Stomach (tissue), 9 donors: ENCODE data around the gene PKHD1. TPM values are rescaled to one million over a fixed set of nuclear protein-coding genes. Genes with fewer than 3 reads are reported as not detected.

Source experiments
- DNase-seq, 2 donors: peaks; one replicate each; pipeline versions ENCODE4 v3.0.0 to v3.0.0-alpha.2; 2013 to 2019
- H3K27ac ChIP-seq, 5 donors: fragments of 200-600 bp in 4 of 5; sonication (generic) in 4 of 5; one replicate each; pipeline ENCODE4 v1.5.1; 2013 to 2019; ENCODE audit warnings: mild to moderate bottlenecking in 1 of 5, moderate library complexity in 1 of 5
- H3K27me3 ChIP-seq, 3 donors: fragments of 200-600 bp; sonication (generic); one replicate each; pipeline ENCODE4 v1.5.1; 2017 to 2019; ENCODE audit warnings: mixed run types in 1 of 3
- H3K36me3 ChIP-seq, 4 donors: fragments of 200-600 bp; sonication (generic); 1 replicate in 3 of 4; 2 replicates in 1 of 4; pipeline ENCODE4 v1.5.1; 2016 to 2019
- H3K4me1 ChIP-seq, 4 donors: fragments of 200-600 bp; sonication (generic); one replicate each; pipeline ENCODE4 v1.5.1; 2016 to 2019
- H3K4me3 ChIP-seq, 4 donors: fragments of 200-600 bp; sonication (generic) in 3 of 4; one replicate each; pipeline ENCODE4 v1.5.1; 2016 to 2019; ENCODE audit warnings: mild to moderate bottlenecking in 1 of 4
- H3K9me3 ChIP-seq, 4 donors: fragments of 200-600 bp; sonication (generic); one replicate each; pipeline ENCODE4 v1.5.1; 2016 to 2019
- EP300 ChIP-seq: sonication (generic); formaldehyde crosslinking; IDR thresholded peaks from one replicate; pipeline ENCODE4 v1.6.1; 2017; ENCODE audit warnings: antibody characterized with exemption
- POLR2A ChIP-seq, 4 donors: fragments of 450-650 bp; IDR thresholded peaks; one replicate each; pipeline ENCODE4 v1.6.1; 2016; ENCODE audit warnings: antibody characterized with exemption in 4 of 4, control low read depth in 2 of 4, mild to moderate bottlenecking in 1 of 4, moderate library complexity in 1 of 4
- POLR2AphosphoS5 ChIP-seq, 3 donors: sonication (generic); formaldehyde crosslinking; IDR thresholded peaks; one replicate each; pipeline ENCODE4 v1.6.1; 2016; ENCODE audit warnings: antibody characterized with exemption in 3 of 3
- WGBS, 5 donors: extraction: QIAGEN DNeasy Blood & Tissue Kit in 3 of 5; methylation state at CpG; one replicate each; pipeline versions ENCODE4 v1.1.5 to v1.1.7; 2013 to 2018; 5-methylcytosine and 5-hydroxymethylcytosine counted together
- intact Hi-C: fragments of 100-400 bp; cut with DNase I; formaldehyde crosslinking; loops from one replicate; pipeline ENCODE4 v1.15.1; 2023; ENCODE audit warnings: low total_unique reads
- polyA plus RNA-seq, 3 donors: library from polyadenylated mRNA; stranded (reverse); fragments of 200-250 nt; gene quantifications; one replicate each; pipeline ENCODE4 v1.2.3, GENCODE V29; 2013
- total RNA-seq, 5 donors: library from RNA; depleted of rRNA; stranded (reverse); fragments of >200 nt; gene quantifications; one replicate each; pipeline versions ENCODE4 v1.1.0 to v1.2.3, GENCODE V29; 2014 to 2016
- TF ChIP-seq, protein P1 (sequence below), 7 experiments: fragments of 450-650 bp in 4 of 7; fragments of 200-600 bp in 3 of 7; sonication (generic) in 3 of 7; IDR thresholded peaks; one replicate each; pipeline ENCODE4 v1.5.1; 2016 to 2019; ENCODE audit warnings: antibody characterized with exemption in 7 of 7, control low read depth in 2 of 7, mild to moderate bottlenecking in 1 of 7
- donor health status: healthy with polysubstance abuse.
- donor health status: Bipolar disorder and iron deficiency.
- donor health status: healthy.

The PKHD1 gene
- total and polyA plus RNA-seq, 8 donors, result 0.19 to 19.2 (median 4.6) TPM; not detected in 2

DNA sequence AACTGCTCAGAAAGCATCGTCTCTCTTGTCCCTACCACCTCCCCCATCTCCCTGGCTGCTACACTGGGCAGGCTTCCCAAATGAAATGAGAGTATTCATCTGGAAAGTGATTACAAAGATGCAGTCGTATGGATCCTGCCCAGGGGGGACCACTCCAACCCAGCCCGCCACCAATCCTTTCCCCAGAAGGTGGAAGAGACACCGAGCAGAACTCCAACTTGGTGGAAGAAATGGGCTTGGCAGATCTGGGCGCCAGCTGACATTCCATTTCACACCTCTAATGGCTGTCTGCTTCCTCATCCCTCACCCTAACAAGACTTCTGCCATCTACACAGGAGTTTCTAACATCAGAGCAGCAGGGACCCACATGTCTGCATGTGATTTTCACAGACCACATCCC is 12.7 kb downstream of the PKHD1 start:
- WGBS, 5 donors, result 77 to 92% (median 85%) methylated on average over 5 of the region's 5 CpGs
- TF ChIP-seq, protein P1, sequence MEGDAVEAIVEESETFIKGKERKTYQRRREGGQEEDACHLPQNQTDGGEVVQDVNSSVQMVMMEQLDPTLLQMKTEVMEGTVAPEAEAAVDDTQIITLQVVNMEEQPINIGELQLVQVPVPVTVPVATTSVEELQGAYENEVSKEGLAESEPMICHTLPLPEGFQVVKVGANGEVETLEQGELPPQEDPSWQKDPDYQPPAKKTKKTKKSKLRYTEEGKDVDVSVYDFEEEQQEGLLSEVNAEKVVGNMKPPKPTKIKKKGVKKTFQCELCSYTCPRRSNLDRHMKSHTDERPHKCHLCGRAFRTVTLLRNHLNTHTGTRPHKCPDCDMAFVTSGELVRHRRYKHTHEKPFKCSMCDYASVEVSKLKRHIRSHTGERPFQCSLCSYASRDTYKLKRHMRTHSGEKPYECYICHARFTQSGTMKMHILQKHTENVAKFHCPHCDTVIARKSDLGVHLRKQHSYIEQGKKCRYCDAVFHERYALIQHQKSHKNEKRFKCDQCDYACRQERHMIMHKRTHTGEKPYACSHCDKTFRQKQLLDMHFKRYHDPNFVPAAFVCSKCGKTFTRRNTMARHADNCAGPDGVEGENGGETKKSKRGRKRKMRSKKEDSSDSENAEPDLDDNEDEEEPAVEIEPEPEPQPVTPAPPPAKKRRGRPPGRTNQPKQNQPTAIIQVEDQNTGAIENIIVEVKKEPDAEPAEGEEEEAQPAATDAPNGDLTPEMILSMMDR (IDR thresholded peaks at IDR 0.05), result no peak
- TF ChIP-seq POLR2AphosphoS5 (IDR thresholded peaks at IDR 0.05), result no peak
- TF ChIP-seq EP300, result no peak
- no peak for TF ChIP-seq POLR2A (IDR thresholded peaks at IDR 0.05)
- H3K27ac ChIP-seq, result no peak overlapping the region
- no peak for DNase-seq
- no peak overlapping the region for H3K4me3 ChIP-seq
- H3K4me1 ChIP-seq, result no peaks in the 10 kb centered on the region
- intact Hi-C loops, result no loop called here
- H3K36me3 ChIP-seq, result no peaks in the 10 kb centered on the region
- no peaks in the 10 kb centered on the region for H3K27me3 ChIP-seq
- H3K9me3 ChIP-seq, result no peaks in the 10 kb centered on the region

DNA sequence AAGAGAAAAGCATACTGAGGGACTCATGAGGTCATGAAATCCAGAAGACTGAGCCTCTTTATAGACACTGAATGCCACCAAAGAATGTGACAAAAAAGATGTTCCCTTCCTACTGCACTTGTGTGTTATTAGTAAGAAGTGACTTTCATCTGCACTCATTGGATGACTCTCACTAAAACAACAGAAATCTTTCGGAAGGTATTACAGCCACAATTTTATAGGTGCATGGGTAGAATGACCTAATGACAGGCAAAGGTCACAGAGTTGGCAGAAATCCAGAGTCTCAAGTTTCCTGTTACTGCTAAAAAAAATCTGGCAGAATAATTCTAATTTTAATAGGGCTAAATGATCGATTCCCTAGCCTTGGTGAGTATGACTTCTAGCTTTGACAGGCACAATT is 13.3 kb downstream of the PKHD1 start:
- Histone ChIP-seq H3K4me1 (no peaks in the 10 kb centered on the region), H3K4me3 (no peak overlapping the region), H3K36me3 (no peaks in the 10 kb centered on the region), H3K27ac (no peak overlapping the region), H3K27me3 (no peaks in the 10 kb centered on the region), H3K9me3 (no peaks in the 10 kb centered on the region)
- intact Hi-C loops, result no loop called here
- 70 to 90% (median 80%) methylated on average over 2 of the region's 2 CpGs for WGBS, 5 donors
- DNase-seq, result no peak
- TF ChIP-seq POLR2A (IDR thresholded peaks at IDR 0.05) (no peak), EP300 (no peak)
- TF ChIP-seq, protein P1 (IDR thresholded peaks at IDR 0.05), result no peak

DNA sequence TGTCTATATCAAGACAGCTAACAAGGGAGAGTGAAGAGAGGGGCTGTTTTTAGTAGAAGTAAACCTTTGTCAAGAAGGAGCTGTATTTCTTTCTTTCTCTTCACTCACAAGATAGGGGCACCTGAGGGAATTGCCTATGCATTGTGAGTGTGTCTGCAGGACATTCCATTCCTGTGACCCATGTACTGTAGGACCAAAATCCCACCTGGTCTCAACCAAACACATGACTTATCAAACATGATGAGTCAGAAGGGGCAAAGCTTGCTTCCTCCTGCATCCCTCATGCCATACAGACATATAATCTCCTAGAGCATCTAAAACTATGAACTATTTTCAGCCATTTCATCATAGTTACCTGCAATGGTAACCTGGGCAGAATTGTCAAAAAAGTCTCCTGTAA is 21.8 kb downstream of the PKHD1 start:
- TF ChIP-seq POLR2A (IDR thresholded peaks at IDR 0.05), result no peak
- no peak for TF ChIP-seq EP300
- intact Hi-C loops, result loop anchor here (10.0 kb wide), 1 partner anchor 169 kb away; no protein-coding TSS in a partner anchor
- Histone ChIP-seq H3K4me3 (no peak overlapping the region), H3K27ac (no peak overlapping the region), H3K36me3 (no peaks in the 10 kb centered on the region), H3K4me1 (peaks cover 0 to 7% (median 3%) of the 10 kb centered on the region in 4 donors), H3K27me3 (no peaks in the 10 kb centered on the region), H3K9me3 (no peaks in the 10 kb centered on the region)
- DNase-seq, result no peak

DNA sequence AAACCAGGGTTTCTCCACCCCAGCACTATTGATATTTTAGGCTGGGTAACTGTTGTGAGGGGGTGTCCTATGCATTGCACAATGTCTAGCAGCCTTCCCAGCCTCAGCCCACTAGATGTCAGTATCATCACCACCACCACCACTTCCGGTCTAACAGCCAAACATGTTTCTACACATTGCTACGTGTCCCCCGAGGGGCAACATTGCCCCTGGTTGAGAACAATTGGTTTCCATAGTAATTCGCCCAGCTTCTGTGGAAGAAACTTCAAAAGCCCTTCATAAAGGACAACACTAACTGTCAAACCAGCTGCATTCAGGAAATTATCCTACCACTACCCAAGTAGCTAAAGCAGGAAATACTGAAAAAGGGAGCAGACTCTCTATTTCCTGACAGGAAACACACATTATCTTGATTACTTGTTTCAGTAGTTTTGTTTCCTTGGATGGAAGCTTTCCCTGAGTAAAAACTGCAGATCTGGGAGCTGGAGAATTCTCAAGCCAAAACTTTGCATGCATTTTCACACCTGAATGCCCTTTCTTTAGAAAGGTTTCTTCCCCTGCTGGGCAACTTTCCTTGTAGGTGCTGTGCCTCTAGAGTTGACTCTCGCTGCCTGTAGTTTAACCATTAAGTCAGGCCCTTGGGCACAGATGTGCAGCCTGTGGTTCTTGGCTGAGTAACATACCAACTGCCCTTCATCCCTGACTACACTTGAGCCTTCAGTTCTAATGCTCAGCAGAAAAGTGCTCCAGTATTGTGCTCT is 23.6 kb downstream of the PKHD1 start:
- Histone ChIP-seq H3K4me3 (no peak overlapping the region), H3K27ac (no peak overlapping the region), H3K9me3 (no peaks in the 10 kb centered on the region), H3K4me1 (peaks cover 0 to 7% (median 3%) of the 10 kb centered on the region in 4 donors), H3K27me3 (no peaks in the 10 kb centered on the region), H3K36me3 (no peaks in the 10 kb centered on the region)
- TF ChIP-seq POLR2A (IDR thresholded peaks at IDR 0.05) (no peak), EP300 (no peak)
- TF ChIP-seq, protein P1 (IDR thresholded peaks at IDR 0.05), result peak in 5 of 7 experiments; percentile 28 to 57 (median 47)
- DNase-seq, result peak; percentile 53 to 84
- intact Hi-C loops, result loop anchor here (10.0 kb wide), 1 partner anchor 171 kb away; no protein-coding TSS in a partner anchor
- 16 to 33% (median 20%) methylated on average over 5 of the region's 5 CpGs for WGBS, 5 donors

DNA sequence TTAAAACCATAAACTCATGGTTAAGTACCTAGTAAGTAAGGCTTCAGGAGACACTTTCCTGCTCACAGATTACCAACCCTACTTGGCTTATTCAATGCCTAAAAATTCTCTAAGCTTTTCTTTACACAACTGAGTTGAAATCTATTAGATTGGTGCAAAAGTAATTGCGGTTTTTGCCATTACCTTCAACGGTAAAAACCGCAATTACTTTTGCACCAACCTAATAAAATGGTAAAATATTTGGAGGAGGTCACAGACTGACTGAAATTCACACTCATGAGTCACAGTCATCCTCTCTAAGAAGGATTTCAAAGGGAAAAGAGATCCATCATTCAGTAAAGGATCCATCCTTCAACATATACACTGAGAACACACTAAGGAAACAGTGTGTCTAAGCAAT is 25.9 kb downstream of the PKHD1 start:
- Histone ChIP-seq H3K9me3 (no peaks in the 10 kb centered on the region), H3K4me1 (peaks cover 0 to 7% (median 3%) of the 10 kb centered on the region in 4 donors), H3K27me3 (no peaks in the 10 kb centered on the region), H3K27ac (no peak overlapping the region), H3K36me3 (no peaks in the 10 kb centered on the region), H3K4me3 (no peak overlapping the region)
- intact Hi-C loops, result loop anchor here (10.0 kb wide), 1 partner anchor 173 kb away; no protein-coding TSS in a partner anchor
- DNase-seq, result no peak
- WGBS, 5 donors, result 92 to 98% (median 96%) methylated on average over 3 of the region's 3 CpGs
- TF ChIP-seq, protein P1 (IDR thresholded peaks at IDR 0.05), result no peak
- TF ChIP-seq EP300 (no peak), POLR2A (IDR thresholded peaks at IDR 0.05) (no peak), POLR2AphosphoS5 (IDR thresholded peaks at IDR 0.05) (no peak)
